CD4-positive, alpha-beta T cell (primary cell): ENCODE measurements around the gene ANXA9. TPM values are rescaled to one million over a fixed set of nuclear protein-coding genes. Genes with fewer than 3 reads are reported as not detected.

ENCODE experiments used
- ATAC-seq: fragments of 200-7000 bp; cut with Tn5 transposase; one replicate; pipeline ENCODE4 v1.10.0; 2022; ENCODE audit warnings: mild to moderate bottlenecking; ENCODE audit not compliant: poor library complexity
- CTCF ChIA-PET: fragments of 350-600 bp; sonication (Branson Sonifier 250); formaldehyde crosslinking; loops from one replicate; lab custom pipeline; 2021; ENCODE audit warnings: antibody characterized with exemption, inconsistent platforms; lab: Charles Lee
- POLR2A ChIA-PET: fragments of 350-600 bp; sonication (Branson Sonifier 250); formaldehyde crosslinking; loops from one replicate; lab custom pipeline; 2021; ENCODE audit warnings: antibody characterized with exemption, inconsistent platforms; lab: Charles Lee
- DNase-seq, 14 experiments: peaks; one replicate each; pipeline ENCODE4 v3.0.0-alpha.2; 2013 to 2020; ENCODE audit warnings: mixed read lengths in 2 of 14
- H3K27ac ChIP-seq, 2 donors: one replicate each; pipeline versions ENCODE4 v1.5.1 to v1.7.0; 2013; ENCODE audit warnings: low read length in 2 of 2, low read depth in 1 of 2, mild to moderate bottlenecking in 1 of 2
- H3K27me3 ChIP-seq, 2 experiments: 1 replicate in 1 of 2; 2 replicates in 1 of 2; pipeline versions ENCODE4 v1.6.1 to v1.7.0; 2013; ENCODE audit warnings: low read length in 2 of 2, control low read depth in 1 of 2, mild to moderate bottlenecking in 1 of 2, moderate library complexity in 1 of 2; ENCODE audit not compliant: insufficient read depth in 2 of 2, control insufficient read depth in 1 of 2
- H3K36me3 ChIP-seq: one replicate; pipeline ENCODE4 v1.6.1; 2013; ENCODE audit warnings: low read length, control low read depth; ENCODE audit not compliant: insufficient read depth
- H3K4me1 ChIP-seq: one replicate; pipeline ENCODE4 v1.6.1; 2013; ENCODE audit warnings: low read length, control low read depth; ENCODE audit not compliant: insufficient read depth
- H3K4me3 ChIP-seq: one replicate; pipeline ENCODE4 v1.5.1; 2013; ENCODE audit warnings: mild to moderate bottlenecking, low read length, moderate library complexity
- H3K9me3 ChIP-seq, 2 experiments: 1 replicate in 1 of 2; 2 replicates in 1 of 2; pipeline versions ENCODE4 v1.6.1 to v1.7.0; 2013; ENCODE audit warnings: low read length in 2 of 2, mild to moderate bottlenecking in 2 of 2, control low read depth in 1 of 2, moderate library complexity in 1 of 2; ENCODE audit not compliant: control insufficient read depth in 1 of 2, insufficient read depth in 1 of 2
- H3K27ac Mint-ChIP-seq: one replicate; pipeline ENCODE4 v1.8.0; 2020; ENCODE audit warnings: mixed read lengths
- H3K27me3 Mint-ChIP-seq: one replicate; pipeline ENCODE4 v1.8.0; 2021; ENCODE audit warnings: mixed read lengths
- H3K36me3 Mint-ChIP-seq: one replicate; pipeline ENCODE4 v1.8.0; 2021; ENCODE audit warnings: low read depth, mixed read lengths
- H3K4me1 Mint-ChIP-seq: one replicate; pipeline ENCODE4 v1.8.0; 2021; ENCODE audit warnings: low read depth, mixed read lengths
- H3K4me3 Mint-ChIP-seq: one replicate; pipeline ENCODE4 v1.8.0; 2020; ENCODE audit warnings: mild to moderate bottlenecking, mixed read lengths
- H3K9me3 Mint-ChIP-seq: one replicate; pipeline ENCODE4 v1.8.0; 2020; ENCODE audit warnings: mixed read lengths
- CTCF ChIP-seq: fragments of 200-600 bp; IDR thresholded peaks from one replicate; pipeline ENCODE4 v1.8.0; 2022; ENCODE audit warnings: antibody characterized with exemption, mild to moderate bottlenecking
- intact Hi-C, 2 experiments: fragments of 100-400 bp; cut with DNase I in 1 of 2; cut with micrococcal nuclease in 1 of 2; formaldehyde crosslinking; loops; one replicate each; pipeline versions ENCODE4 v1.15.1 to v1.9.0; 2023 to 2025; cut with DNase I, micrococcal nuclease
- total RNA-seq, 174 experiments: library from RNA in 2 of 174; stranded (reverse) in 2 of 174; gene quantifications; one replicate each; pipeline ENCODE4 v1.2.3 and lab custom pipeline; 2021 to 2026

The ANXA9 gene
- total RNA-seq, 2 experiments from 2014 or later, result not detected

- Histone ChIP-seq H3K27ac (no peak overlapping the region), H3K4me3 (no peak overlapping the region), H3K9me3 (no peaks in the 10 kb centered on the region), H3K27me3 (no peaks in the 10 kb centered on the region), H3K36me3 (peaks cover 19% of the 10 kb centered on the region), H3K4me1 (peaks cover 73% of the 10 kb centered on the region)
- Mint-ChIP-seq H3K27me3 (no peaks in the 10 kb centered on the region), H3K27ac (peak overlapping the region; percentile 98), H3K9me3 (no peaks in the 10 kb centered on the region), H3K4me3 (peak overlapping the region; percentile 93), H3K36me3 (peaks cover 52% of the 10 kb centered on the region), H3K4me1 (peaks cover 85% of the 10 kb centered on the region)
- ChIA-PET CTCF (interaction anchor here (0.8 to 2.0 kb wide), 4 partner anchors 14 to 388 kb away, joined by 3 to 14 read pairs (median 4); partner anchors contain the start of gene GABPB2), POLR2A (interaction anchor here (1.9 kb wide), 1 partner anchor 41 kb away, joined by 5 read pairs; no protein-coding TSS in a partner anchor)
- TF ChIP-seq CTCF, result no peak
- intact Hi-C loops, result loop anchor here (2.0 to 10.0 kb wide), 5 partner anchors 47 to 648 kb away; partner anchors contain the start of genes ARNT (in 1 of the 2), PSMD4 (in 1 of the 2), RPRD2 (in 1 of the 2) and TNFAIP8L2 (in 1 of the 2)
- DNase-seq (no peak), ATAC-seq (no peak)
Observed at GRCh38 chr1:151009674-151010345, 27.7 kb downstream of the ANXA9 start.

- no peak for ATAC-seq
- Histone ChIP-seq H3K9me3 (no peaks in the 10 kb centered on the region), H3K4me3 (no peak overlapping the region), H3K27me3 (no peaks in the 10 kb centered on the region), H3K4me1 (peaks cover 68% of the 10 kb centered on the region), H3K36me3 (peaks cover 20% of the 10 kb centered on the region), H3K27ac (no peak overlapping the region)
- H3K9me3 Mint-ChIP-seq, result no peaks in the 10 kb centered on the region
- DNase-seq, result no peak
- peaks cover 83% of the 10 kb centered on the region for H3K4me1 Mint-ChIP-seq
- intact Hi-C loops, result loop anchor here in 1 of 2 experiments (10.0 kb wide), 1 partner anchor 244 kb away; the partner anchor contains the start of gene PSMD4
- peak overlapping the region; percentile 98 for H3K27ac Mint-ChIP-seq
- peaks cover 52% of the 10 kb centered on the region for H3K36me3 Mint-ChIP-seq
- ChIA-PET CTCF (interaction anchor here (1.4 to 2.0 kb wide), 2 partner anchors 14 to 61 kb away, joined by 5 to 14 read pairs; partner anchors contain the start of gene GABPB2), POLR2A (no interaction called here)
- peak overlapping the region; percentile 59 for H3K4me3 Mint-ChIP-seq
- H3K27me3 Mint-ChIP-seq, result no peaks in the 10 kb centered on the region
- no peak for TF ChIP-seq CTCF
Observed at GRCh38 chr1:151010346-151010726, 28.2 kb downstream of the ANXA9 start.

GRCh38 chr1:151011154-151011850 is 29.2 kb downstream of the ANXA9 start:
- CTCF ChIA-PET, result interaction anchor here (1.5 to 2.0 kb wide), 2 partner anchors 13 to 60 kb away, joined by 4 to 14 read pairs; partner anchors contain the start of gene GABPB2
- no peak for TF ChIP-seq CTCF
- no peaks in the 10 kb centered on the region for H3K27me3 Mint-ChIP-seq
- Histone ChIP-seq H3K27ac (no peak overlapping the region), H3K9me3 (no peaks in the 10 kb centered on the region), H3K4me3 (no peak overlapping the region), H3K4me1 (peaks cover 59% of the 10 kb centered on the region), H3K27me3 (no peaks in the 10 kb centered on the region), H3K36me3 (peaks cover 20% of the 10 kb centered on the region)
- peaks cover 74% of the 10 kb centered on the region for H3K4me1 Mint-ChIP-seq
- H3K27ac Mint-ChIP-seq, result peak overlapping the region; percentile 75
- peaks cover 42% of the 10 kb centered on the region for H3K36me3 Mint-ChIP-seq
- no peak for ATAC-seq
- DNase-seq, result peak in 1 of 14 experiments; percentile 9
- intact Hi-C loops, result loop anchor here in 1 of 2 experiments (10.0 kb wide), 1 partner anchor 243 kb away; the partner anchor contains the start of gene PSMD4
- H3K4me3 Mint-ChIP-seq, result peak overlapping the region; percentile 54
- no peaks in the 10 kb centered on the region for H3K9me3 Mint-ChIP-seq
- POLR2A ChIA-PET, result interaction anchor here (1.0 to 1.3 kb wide), 3 partner anchors 13 to 179 kb away, joined by 3 to 5 read pairs (median 3); partner anchors contain the start of gene VPS72
